HEK293T (cell line): ENCODE data around the gene LYSMD1.

ENCODE experiments used
- CTCF ChIA-PET: fragments of 350-600 bp; formaldehyde crosslinking; extraction: SDS; loops from one replicate; lab custom pipeline; 2021; ENCODE audit warnings: antibody characterized with exemption, inconsistent platforms; lab: Yijun Ruan, JAX
- POLR2A ChIA-PET: fragments of 350-600 bp; formaldehyde crosslinking; extraction: SDS; loops from one replicate; lab custom pipeline; 2020; ENCODE audit warnings: antibody characterized with exemption, inconsistent platforms; lab: Yijun Ruan, JAX
- DNase-seq: peaks from one replicate; pipeline ENCODE4 v3.0.0; 2012; ENCODE audit warnings: mixed read lengths; ENCODE audit errors: extremely low spot score
- ARNT ChIP-seq: fragments of 450-650 bp; IDR thresholded peaks from 2 replicates; pipeline ENCODE4 v1.6.1; 2017; ENCODE audit warnings: mild to moderate bottlenecking
- BHLHE40 ChIP-seq: fragments of 450-650 bp; IDR thresholded peaks from 2 replicates; pipeline ENCODE4 v1.6.1; 2016; ENCODE audit warnings: mild to moderate bottlenecking, moderate library complexity, borderline replicate concordance
- CTBP1 ChIP-seq: fragments of 450-650 bp; IDR thresholded peaks from 2 replicates; pipeline ENCODE4 v1.6.1; 2016; ENCODE audit warnings: borderline replicate concordance
- ELF4 ChIP-seq: fragments of 450-650 bp; IDR thresholded peaks from 2 replicates; pipeline ENCODE4 v1.6.1; 2017; ENCODE audit warnings: antibody characterized with exemption
- FOXA1 ChIP-seq: fragments of 450-650 bp; IDR thresholded peaks from 2 replicates; pipeline ENCODE4 v1.6.1; 2016; ENCODE audit warnings: mild to moderate bottlenecking
- FOXK2 ChIP-seq: fragments of 450-650 bp; IDR thresholded peaks from 2 replicates; pipeline ENCODE4 v1.6.1; 2016; ENCODE audit warnings: mild to moderate bottlenecking
- FOXM1 ChIP-seq: fragments of 450-650 bp; IDR thresholded peaks from 2 replicates; pipeline ENCODE4 v1.6.1; 2017; ENCODE audit warnings: mild to moderate bottlenecking, borderline replicate concordance
- HDGF ChIP-seq: fragments of 450-650 bp; IDR thresholded peaks from 2 replicates; pipeline ENCODE4 v1.6.1; 2017; ENCODE audit warnings: antibody characterized with exemption, borderline replicate concordance
- L3MBTL2 ChIP-seq: fragments of 450-650 bp; conservative IDR thresholded peaks from 2 replicates; pipeline ENCODE4 v1.6.1; 2016; ENCODE audit warnings: mild to moderate bottlenecking
- LEF1 ChIP-seq: fragments of 450-650 bp; IDR thresholded peaks from 2 replicates; pipeline ENCODE4 v1.6.1; 2017; ENCODE audit warnings: mild to moderate bottlenecking, borderline replicate concordance
- NFRKB ChIP-seq: fragments of 450-650 bp; IDR thresholded peaks from 2 replicates; pipeline ENCODE4 v1.6.1; 2016; ENCODE audit warnings: mild to moderate bottlenecking, moderate library complexity
- PKNOX1 ChIP-seq: fragments of 450-650 bp; IDR thresholded peaks from 2 replicates; pipeline ENCODE4 v1.6.1; 2016
- SP1 ChIP-seq: fragments of 450-650 bp; IDR thresholded peaks from 2 replicates; pipeline ENCODE4 v1.6.1; 2017
- SUZ12 ChIP-seq: fragments of 450-650 bp; IDR thresholded peaks from 2 replicates; pipeline ENCODE4 v1.6.1; 2016; ENCODE audit warnings: mild to moderate bottlenecking
- TARDBP ChIP-seq: fragments of 450-650 bp; IDR thresholded peaks from 2 replicates; pipeline ENCODE4 v1.6.1; 2016
- ZNF384 ChIP-seq: fragments of 450-650 bp; IDR thresholded peaks from 2 replicates; pipeline ENCODE4 v1.6.1; 2016

The LYSMD1 gene

GRCh38 chr1:151130987-151131586 lies 34.6 kb downstream of the LYSMD1 start:
- ChIA-PET POLR2A (no interaction called here), CTCF (no interaction called here)
- no peak for DNase-seq
- TF ChIP-seq FOXA1 (no peak), ELF4 (no peak), SP1 (no peak), FOXM1 (no peak), TARDBP (no peak), SUZ12 (no peak), ARNT (no peak), PKNOX1 (no peak; the same call in 1 of the 2 replicates), HDGF (no peak), CTBP1 (no peak), L3MBTL2 (no peak), NFRKB (no peak), ZNF384 (no peak), BHLHE40 (no peak), LEF1 (no peak), FOXK2 (no peak)

DNA sequence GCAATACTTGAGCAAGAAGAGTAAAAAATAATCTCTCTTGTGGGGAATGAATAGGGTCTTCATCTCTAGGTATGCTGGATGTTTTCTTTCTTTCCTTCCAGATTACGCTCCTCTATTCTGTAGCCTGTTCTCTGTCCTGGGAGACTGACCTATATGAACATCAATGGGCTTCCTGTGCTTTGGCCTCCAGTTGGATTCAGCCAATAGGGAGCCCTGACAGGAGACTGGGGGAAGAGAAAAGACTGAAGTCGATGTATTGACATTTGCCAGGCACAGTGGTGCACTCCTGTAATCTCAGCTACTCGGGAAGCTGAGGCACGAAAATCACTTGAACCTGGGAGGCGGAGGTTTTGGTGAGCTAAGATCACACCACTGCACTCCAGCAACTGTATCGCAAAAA lies 36.9 kb downstream of the LYSMD1 start:
- DNase-seq = no peak
- ChIA-PET CTCF (interaction anchor here (0.6 to 2.2 kb wide), 2 partner anchors 29 to 57 kb away, joined by 4 to 7 read pairs; no protein-coding TSS in a partner anchor), POLR2A (no interaction called here)
- TF ChIP-seq SP1 (no peak), LEF1 (no peak), ARNT (no peak)

DNA sequence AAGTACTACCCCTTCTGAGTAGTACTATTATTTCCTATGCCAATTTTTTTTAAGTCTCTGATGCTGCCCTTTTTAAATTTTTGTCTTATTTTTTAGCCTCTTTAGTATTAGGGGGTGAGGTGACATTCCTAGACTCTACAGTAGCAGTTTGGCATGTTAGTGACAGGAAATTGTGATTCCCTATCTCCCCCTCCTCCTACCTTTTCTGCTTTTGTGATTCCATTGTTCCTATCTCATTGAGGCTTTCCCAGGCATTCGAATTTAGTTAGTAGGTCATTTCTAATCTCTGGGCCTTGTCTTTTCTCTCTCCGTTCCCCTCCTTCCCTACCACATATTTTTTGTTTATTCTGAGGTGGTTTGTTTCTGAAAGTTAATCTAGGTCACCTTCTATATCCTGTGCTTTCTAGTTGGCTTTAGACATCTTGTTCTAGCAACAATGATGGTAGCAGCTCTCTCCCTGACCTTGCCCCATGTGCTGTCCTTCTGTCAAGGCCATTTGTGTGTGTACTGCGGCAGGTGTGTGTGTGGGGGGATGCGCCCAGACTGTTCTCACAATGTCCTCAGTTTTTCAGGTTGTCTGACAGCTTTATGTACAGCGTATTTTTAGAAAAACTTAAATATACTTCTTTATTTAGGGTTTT lies 40.8 kb downstream of the LYSMD1 start:
- POLR2A ChIA-PET = no interaction called here
- CTCF ChIA-PET = no interaction called here
- TF ChIP-seq FOXK2 = no peak
- TF ChIP-seq ZNF384 = no peak
- TF ChIP-seq TARDBP = no peak
- TF ChIP-seq NFRKB = no peak
- TF ChIP-seq FOXA1 = no peak
- TF ChIP-seq FOXM1 = no peak
- TF ChIP-seq PKNOX1 = no peak
- TF ChIP-seq LEF1 = no peak
- no peak for TF ChIP-seq ELF4
- TF ChIP-seq SP1 = no peak
- TF ChIP-seq SUZ12 = no peak
- no peak for TF ChIP-seq L3MBTL2
- TF ChIP-seq HDGF = no peak
- no peak for TF ChIP-seq ARNT
- TF ChIP-seq BHLHE40 = no peak
- no peak for TF ChIP-seq CTBP1
- no peak for DNase-seq

DNA sequence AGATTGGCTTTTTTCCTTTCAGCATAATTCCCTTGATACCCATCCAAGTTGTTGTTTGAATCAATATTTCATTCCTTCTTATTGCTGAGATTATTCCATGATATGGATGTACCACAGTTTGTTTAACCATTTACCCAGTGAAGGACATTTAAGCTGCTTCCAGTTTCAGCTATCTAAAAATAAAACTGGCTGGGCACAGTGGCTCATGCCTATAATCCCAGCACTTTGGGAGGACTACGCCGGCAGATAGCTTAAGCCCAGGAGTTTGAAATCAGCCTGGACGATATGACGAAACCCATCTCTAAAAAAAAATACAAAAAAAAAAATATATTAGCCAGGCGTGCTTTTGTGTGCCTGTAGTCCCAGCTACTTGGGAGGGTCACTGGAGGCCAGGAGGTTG lies 51.8 kb downstream of the LYSMD1 start:
- DNase-seq = no peak
- TF ChIP-seq L3MBTL2 = no peak
- no peak for TF ChIP-seq FOXM1
- no peak for TF ChIP-seq ELF4
- TF ChIP-seq FOXA1 = no peak
- TF ChIP-seq BHLHE40 = no peak
- no peak for TF ChIP-seq ZNF384
- TF ChIP-seq FOXK2 = no peak
- no peak for TF ChIP-seq NFRKB
- TF ChIP-seq ARNT = no peak
- TF ChIP-seq HDGF = no peak
- ChIA-PET POLR2A (no interaction called here), CTCF (interaction anchor here (1.3 kb wide), 1 partner anchor 14 kb away, joined by 4 read pairs; no protein-coding TSS in a partner anchor)
